ENCODE results near the gene MOB3A.

- TF ChIP-seq CTCF (IDR thresholded peaks at IDR 0.05): no peak
- TF ChIP-seq POLR2A (IDR thresholded peaks at IDR 0.05): no peak
These were observed 13.1 kb upstream of the MOB3A start for GRCh38 chr19:2109046-2109864.
